Small intestine (tissue), 7 donors: ENCODE measurements around the gene PI4K2B. TPM values are rescaled to one million over a fixed set of nuclear protein-coding genes. Genes with fewer than 3 reads are reported as not detected.
"Not testable (repeated sequence)": the region's sequence is repeated elsewhere in the genome, so short reads cannot be mapped to it uniquely, and the experiment has no call there.

ENCODE experiments used
- DNase-seq, 2 donors: peaks; one replicate each; pipeline versions ENCODE4 v3.0.0 to v3.0.0-alpha.2; 2013
- FAIRE-seq: peaks from 2 replicates; lab custom pipeline; 2012; peaks lifted over from hg19 to GRCh38; lab: Jason Lieb, UNC
- H3K27ac ChIP-seq, 3 donors: one replicate each; pipeline ENCODE4 v1.5.1; 2013; ENCODE audit warnings: low read length in 2 of 3, mild to moderate bottlenecking in 2 of 3, control low read depth in 1 of 3, inconsistent platforms in 1 of 3, low read depth in 1 of 3, moderate library complexity in 1 of 3
- H3K27me3 ChIP-seq, 3 donors: one replicate each; pipeline ENCODE4 v1.6.1; 2013; ENCODE audit warnings: low read length in 3 of 3, inconsistent platforms in 1 of 3; ENCODE audit not compliant: control insufficient read depth in 3 of 3, insufficient read depth in 3 of 3
- H3K36me3 ChIP-seq, 3 donors: one replicate each; pipeline ENCODE4 v1.6.1; 2013; ENCODE audit warnings: low read length in 3 of 3, inconsistent platforms in 1 of 3, low read depth in 1 of 3, mild to moderate bottlenecking in 1 of 3, moderate library complexity in 1 of 3; ENCODE audit not compliant: control insufficient read depth in 3 of 3, insufficient read depth in 2 of 3
- H3K4me1 ChIP-seq, 3 donors: one replicate each; pipeline ENCODE4 v1.6.1; 2013; ENCODE audit warnings: low read length in 2 of 3, inconsistent platforms in 1 of 3, low read depth in 1 of 3, mild to moderate bottlenecking in 1 of 3, moderate library complexity in 1 of 3; ENCODE audit not compliant: control insufficient read depth in 3 of 3, insufficient read depth in 2 of 3
- H3K4me3 ChIP-seq, 3 donors: one replicate each; pipeline ENCODE4 v1.5.1; 2013; ENCODE audit warnings: low read length in 3 of 3, control low read depth in 1 of 3, inconsistent platforms in 1 of 3, low read depth in 1 of 3, mild to moderate bottlenecking in 1 of 3, moderate library complexity in 1 of 3
- H3K9me3 ChIP-seq, 2 donors: one replicate each; pipeline ENCODE4 v1.6.1; 2013; ENCODE audit warnings: low read depth in 1 of 2, low read length in 1 of 2; ENCODE audit not compliant: control insufficient read depth in 2 of 2, insufficient read depth in 1 of 2
- WGBS, 3 donors: extraction: QIAGEN DNeasy Blood & Tissue Kit; methylation state at CpG; one replicate each; pipeline ENCODE4 v1.1.7; 2013; 5-methylcytosine and 5-hydroxymethylcytosine counted together
- polyA plus RNA-seq, 4 donors: library from polyadenylated mRNA; stranded (reverse) in 3 of 4; unstranded in 1 of 4; fragments of 200-250 nt in 3 of 4; fragments of 120-200 nt in 1 of 4; gene quantifications; one replicate each; pipeline versions ENCODE4 v1.2.1 to v1.2.3, GENCODE V29; 2013
- donor health status: healthy with polysubstance abuse.
- donor health status: control.
- donor health status: control.
- donor health status: Bipolar disorder and iron deficiency.
- donor health status: healthy.

The PI4K2B gene
- polyA plus RNA-seq, 4 donors: 24.2 to 93.3 (median 50.2) TPM

DNA sequence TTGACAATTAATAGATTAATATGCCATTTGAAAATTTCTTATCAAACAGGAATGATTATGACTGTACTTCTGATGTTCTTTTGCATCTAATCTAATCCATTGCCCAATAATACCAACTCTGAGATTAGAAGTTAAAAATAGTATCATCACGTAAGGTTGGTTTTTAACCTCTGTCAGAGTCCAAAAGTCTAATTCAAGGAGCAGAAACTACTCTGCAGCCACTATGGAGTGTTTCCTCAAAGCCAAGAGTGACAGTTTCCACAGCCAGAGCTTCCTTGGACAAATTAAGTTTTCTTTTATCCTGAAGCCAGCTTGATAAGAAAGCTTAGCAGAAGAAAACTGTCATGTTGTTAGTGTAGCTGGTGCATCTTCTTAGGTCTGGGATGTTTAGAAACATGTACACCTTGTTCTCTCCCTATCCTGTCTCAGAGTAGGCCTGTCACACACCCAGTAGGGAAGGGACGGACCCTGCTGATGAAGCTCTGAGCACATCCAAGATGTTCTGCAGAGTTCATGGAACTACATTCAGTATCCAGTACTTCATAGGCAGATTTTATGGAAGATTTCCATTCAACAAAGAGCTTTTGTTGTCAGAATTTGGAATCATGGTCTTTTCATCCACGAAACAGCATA is 20.4 kb upstream of the PI4K2B start:
- Histone ChIP-seq H3K4me1 (peaks cover 0 to 14% (median 3%) of the 10 kb centered on the region in 3 donors), H3K9me3 (peaks cover 0 to 22% of the 10 kb centered on the region in 2 donors), H3K27ac (peak overlapping the region in 2 of 3 donors; percentile 71 to 87), H3K27me3 (no peaks in the 10 kb centered on the region), H3K4me3 (no peak overlapping the region), H3K36me3 (no peaks in the 10 kb centered on the region)
- DNase-seq (peak; percentile 60 to 91), FAIRE-seq (no peak)
- WGBS, 3 donors: 45 to 78% (median 60%) methylated on average over 3 of the region's 3 CpGs

DNA sequence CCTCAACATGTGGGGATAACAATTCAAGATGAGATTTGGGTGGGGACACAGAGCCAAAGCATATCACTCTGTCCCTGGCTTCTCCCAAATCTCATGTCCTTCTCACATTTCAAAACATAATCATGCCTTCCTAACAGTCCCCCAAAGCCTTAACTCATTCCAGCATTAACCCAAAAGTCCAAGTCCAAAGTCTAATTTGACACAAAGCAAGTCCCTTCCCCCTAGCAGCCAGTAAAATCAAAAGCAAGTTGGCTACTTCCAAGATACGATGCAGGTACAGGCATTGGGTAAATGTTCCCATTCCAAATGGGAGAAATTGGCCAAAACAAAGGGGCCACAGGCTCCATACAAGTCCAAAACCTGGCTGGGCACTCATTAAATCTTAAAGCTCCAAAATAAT is 19.1 kb upstream of the PI4K2B start:
- 39 to 80% (median 59%) methylated on average over 1 of the region's 1 CpG for WGBS, 3 donors
- Histone ChIP-seq H3K27ac (peak overlapping the region in 1 of 3 donors; percentile 87), H3K9me3 (peaks cover 0 to 22% of the 10 kb centered on the region in 2 donors), H3K4me1 (peaks cover 0 to 14% (median 3%) of the 10 kb centered on the region in 3 donors)
- not testable (repeated sequence) for FAIRE-seq, H3K36me3 ChIP-seq, H3K27me3 ChIP-seq, H3K4me3 ChIP-seq
- DNase-seq: peak in 1 of 2 donors; percentile 40

DNA sequence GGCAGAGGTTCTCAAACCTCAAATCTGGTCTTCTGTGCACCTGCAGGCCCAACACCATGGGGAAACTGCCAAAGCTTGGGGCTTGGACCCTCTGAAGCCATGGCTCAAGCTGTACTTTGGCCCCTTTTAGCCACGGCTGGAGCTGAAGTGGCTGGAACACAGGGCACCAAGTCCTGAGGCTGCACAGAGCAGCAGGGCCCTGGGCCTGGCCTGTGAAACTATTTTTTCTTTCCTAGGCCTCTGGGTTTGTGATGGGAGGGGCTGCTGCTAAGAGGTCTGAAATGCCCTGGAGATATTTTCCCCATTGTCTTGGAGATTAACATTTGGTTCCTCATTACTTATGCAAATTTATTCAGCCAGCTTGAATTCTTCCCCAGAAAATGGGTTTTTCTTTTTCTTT is 18.3 kb upstream of the PI4K2B start:
- Histone ChIP-seq H3K4me1 (peaks cover 0 to 14% (median 3%) of the 10 kb centered on the region in 3 donors), H3K9me3 (peaks cover 0 to 22% of the 10 kb centered on the region in 2 donors), H3K27me3 (no peaks in the 10 kb centered on the region), H3K27ac (no peak overlapping the region), H3K4me3 (no peak overlapping the region), H3K36me3 (no peaks in the 10 kb centered on the region)
- FAIRE-seq: no peak
- DNase-seq: no peak
- 42 to 78% (median 56%) methylated on average over 1 of the region's 1 CpG for WGBS, 3 donors

DNA sequence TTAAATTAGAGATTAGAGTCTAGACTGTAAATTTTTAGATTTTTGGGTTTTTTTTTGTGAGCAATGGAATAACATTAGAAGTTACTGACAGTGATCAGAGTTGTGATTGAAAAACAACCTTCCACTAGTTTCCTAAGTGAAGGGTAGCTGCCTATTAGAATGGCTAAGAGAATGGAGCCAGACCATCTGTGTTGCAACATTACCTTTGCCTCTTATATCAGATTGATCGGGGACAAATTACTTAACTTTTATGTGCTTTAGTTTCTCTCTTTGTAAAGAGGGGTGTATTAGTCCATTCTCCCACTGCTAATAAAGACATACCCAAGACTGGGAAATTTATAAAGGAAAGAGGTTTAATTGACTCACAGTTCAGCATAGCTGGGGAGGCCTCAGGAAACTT is 12.5 kb upstream of the PI4K2B start:
- H3K4me3 ChIP-seq: no peak overlapping the region
- H3K36me3 ChIP-seq: no peaks in the 10 kb centered on the region
- no peak overlapping the region for H3K27ac ChIP-seq
- 43 to 92% (median 68%) methylated on average over 1 of the region's 1 CpG for WGBS, 3 donors
- H3K27me3 ChIP-seq: no peaks in the 10 kb centered on the region
- no peaks in the 10 kb centered on the region for H3K4me1 ChIP-seq
- DNase-seq: peak in 1 of 2 donors; percentile 6
- FAIRE-seq: no peak
- H3K9me3 ChIP-seq: peaks cover 3 to 40% of the 10 kb centered on the region in 2 donors

DNA sequence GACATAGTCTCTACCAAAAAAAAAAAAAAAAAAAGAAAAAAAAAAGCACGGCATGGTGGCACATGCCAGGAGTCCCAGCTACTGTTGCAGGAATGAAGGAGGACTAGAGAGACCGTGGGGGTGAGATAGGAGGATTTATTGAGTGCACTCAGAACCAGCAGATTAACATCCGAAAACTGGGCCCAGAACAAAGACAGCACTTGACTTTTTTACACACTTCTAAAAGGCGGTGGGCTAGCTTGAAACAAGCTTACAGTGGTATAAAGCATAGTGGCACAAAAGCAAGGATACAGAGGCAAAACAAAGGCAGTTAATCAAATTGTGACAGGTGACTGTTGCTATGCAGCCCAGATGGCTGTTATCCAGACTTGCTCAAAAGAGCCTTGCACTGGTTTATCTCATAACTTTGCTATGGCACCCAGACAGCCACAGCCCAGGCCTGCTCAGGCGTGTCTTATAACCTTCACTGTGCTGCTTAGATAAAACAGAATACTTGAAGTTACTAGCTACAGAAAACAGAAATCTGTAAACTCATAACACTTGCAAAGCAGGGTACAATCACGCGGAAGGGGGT is 9.9 kb upstream of the PI4K2B start:
- DNase-seq (peak in 1 of 2 donors; percentile 62), FAIRE-seq (no peak)
- H3K4me3 ChIP-seq: no peak overlapping the region
- peaks cover 3 to 49% of the 10 kb centered on the region in 2 donors for H3K9me3 ChIP-seq
- H3K27ac ChIP-seq: no peak overlapping the region
- no peaks in the 10 kb centered on the region for H3K4me1 ChIP-seq
- H3K27me3 ChIP-seq: no peaks in the 10 kb centered on the region
- H3K36me3 ChIP-seq: peaks cover 0 to 3% (median 0%) of the 10 kb centered on the region in 3 donors
- 74 to 88% (median 85%) methylated on average over 7 of the region's 7 CpGs for WGBS, 3 donors

- no peak overlapping the region for H3K27ac ChIP-seq
- FAIRE-seq: no peak
- H3K9me3 ChIP-seq: peaks cover 0 to 38% of the 10 kb centered on the region in 2 donors
- no peaks in the 10 kb centered on the region for H3K4me1 ChIP-seq
- no peak overlapping the region for H3K4me3 ChIP-seq
- H3K27me3 ChIP-seq: no peaks in the 10 kb centered on the region
- DNase-seq: peak in 1 of 2 donors; percentile 44
- WGBS, 3 donors: 71 to 84% (median 75%) methylated on average over 6 of the region's 6 CpGs
- H3K36me3 ChIP-seq: peaks cover 0 to 3% (median 0%) of the 10 kb centered on the region in 3 donors
Measured at GRCh38 chr4:25229804-25230203, 4.0 kb upstream of the PI4K2B start.

DNA sequence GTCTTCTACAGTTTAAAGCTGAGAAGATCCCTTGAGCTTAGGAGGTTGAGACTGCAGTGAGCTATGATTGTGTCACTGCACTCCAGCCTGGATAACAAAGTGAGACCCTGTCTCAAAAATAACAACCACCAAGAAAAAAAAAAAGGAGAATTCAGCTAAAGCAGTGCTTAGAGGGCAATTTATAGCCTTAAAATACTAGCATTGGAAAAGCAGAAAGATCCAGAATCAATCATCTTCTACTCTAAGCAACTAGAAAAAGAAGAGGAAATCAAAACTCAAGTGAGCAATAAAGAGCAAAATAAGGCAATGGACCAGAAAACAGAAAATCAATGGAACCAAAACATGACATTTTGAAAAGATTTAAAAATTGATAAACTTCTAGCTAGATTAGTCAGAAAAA is 639 bp upstream of the PI4K2B start:
- FAIRE-seq (no peak), DNase-seq (no peak)
- no peaks in the 10 kb centered on the region for H3K27me3 ChIP-seq
- peaks cover 0 to 8% (median 0%) of the 10 kb centered on the region in 3 donors for H3K4me1 ChIP-seq
- peak overlapping the region in 2 of 3 donors; percentile 36 to 96 for H3K4me3 ChIP-seq
- H3K9me3 ChIP-seq: peaks cover 0 to 16% of the 10 kb centered on the region in 2 donors
- no peaks in the 10 kb centered on the region for H3K36me3 ChIP-seq
- peak overlapping the region in 1 of 3 donors; percentile 57 for H3K27ac ChIP-seq

- WGBS, 3 donors: 1 to 2% (median 1%) methylated on average over 37 to 49 of the region's 49 CpGs
- Histone ChIP-seq H3K36me3 (peaks cover 0 to 5% (median 0%) of the 10 kb centered on the region in 3 donors), H3K27ac (peak overlapping the region; percentile 99), H3K4me3 (peak overlapping the region; percentile 93 to 96 (median 95)), H3K4me1 (peaks cover 0 to 8% (median 0%) of the 10 kb centered on the region in 3 donors), H3K27me3 (no peaks in the 10 kb centered on the region), H3K9me3 (peaks cover 0 to 16% of the 10 kb centered on the region in 2 donors)
- FAIRE-seq (no peak), DNase-seq (peak; percentile 86 to 87)
Measured at GRCh38 chr4:25234390-25235370, 847 bp downstream of the PI4K2B start.
